GM12801 (cell line): Measurements from ENCODE around the gene SERPINA3.

Source experiments
- CTCF ChIP-seq: IDR thresholded peaks from one replicate; pipeline ENCODE4 v1.5.1; 2011; ENCODE audit warnings: control low read depth; ENCODE audit not compliant: insufficient read length; ENCODE audit errors: extremely low read depth

Gene SERPINA3

GRCh38 chr14:94605361-94605760 lies 6.8 kb upstream of the SERPINA3 start:
- no peak for TF ChIP-seq CTCF

GRCh38 chr14:94611179-94611578 lies 1.0 kb upstream of the SERPINA3 start:
- TF ChIP-seq CTCF: no peak

DNA sequence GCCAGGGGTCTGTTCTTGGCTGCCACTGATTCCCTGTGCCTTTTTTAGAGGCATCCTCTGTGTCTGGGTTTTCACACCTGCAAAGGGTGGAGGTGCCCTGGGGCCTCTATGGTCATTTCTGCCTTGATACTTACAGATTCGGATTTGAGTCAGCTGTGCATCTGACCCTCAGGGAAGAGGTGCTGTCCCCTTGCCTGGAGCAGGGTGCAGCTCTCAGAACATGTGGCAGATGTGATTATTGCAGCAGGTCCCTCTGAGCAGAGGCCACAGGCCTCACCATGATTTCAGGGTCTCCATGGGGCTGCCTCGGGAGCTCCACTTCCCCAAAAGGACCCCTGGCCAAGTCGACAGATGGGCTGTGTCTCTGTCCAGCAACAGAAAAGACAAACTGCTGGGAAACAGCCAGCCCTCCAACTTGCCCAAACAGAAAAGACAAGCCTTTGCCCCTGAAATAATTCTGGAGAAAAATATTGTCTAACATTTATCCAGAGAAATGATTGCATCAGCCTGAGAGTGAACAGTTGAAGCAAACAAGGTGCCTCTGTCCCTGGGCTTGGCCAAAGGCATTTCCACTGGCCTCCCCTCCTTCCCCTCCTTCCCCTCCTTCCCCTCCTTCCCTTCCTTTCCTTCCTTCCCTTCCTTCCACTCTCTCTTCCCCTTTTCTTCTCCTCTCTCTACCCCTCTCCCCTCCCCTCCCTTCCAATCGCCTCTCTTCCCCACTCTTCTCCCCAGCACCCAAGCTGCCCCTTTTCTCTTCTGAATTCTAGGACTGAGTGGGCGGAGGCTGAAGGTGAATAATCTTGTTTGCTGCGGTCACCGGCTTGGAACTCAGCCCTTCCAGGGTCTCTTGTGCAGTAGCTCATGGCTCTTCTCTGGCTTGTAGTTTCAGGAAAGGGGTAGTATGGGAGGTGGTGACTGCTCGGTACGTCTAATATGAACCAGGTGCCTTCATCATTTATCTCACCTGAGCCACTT lies 676 bp downstream of the SERPINA3 start:
- no peak for TF ChIP-seq CTCF

DNA sequence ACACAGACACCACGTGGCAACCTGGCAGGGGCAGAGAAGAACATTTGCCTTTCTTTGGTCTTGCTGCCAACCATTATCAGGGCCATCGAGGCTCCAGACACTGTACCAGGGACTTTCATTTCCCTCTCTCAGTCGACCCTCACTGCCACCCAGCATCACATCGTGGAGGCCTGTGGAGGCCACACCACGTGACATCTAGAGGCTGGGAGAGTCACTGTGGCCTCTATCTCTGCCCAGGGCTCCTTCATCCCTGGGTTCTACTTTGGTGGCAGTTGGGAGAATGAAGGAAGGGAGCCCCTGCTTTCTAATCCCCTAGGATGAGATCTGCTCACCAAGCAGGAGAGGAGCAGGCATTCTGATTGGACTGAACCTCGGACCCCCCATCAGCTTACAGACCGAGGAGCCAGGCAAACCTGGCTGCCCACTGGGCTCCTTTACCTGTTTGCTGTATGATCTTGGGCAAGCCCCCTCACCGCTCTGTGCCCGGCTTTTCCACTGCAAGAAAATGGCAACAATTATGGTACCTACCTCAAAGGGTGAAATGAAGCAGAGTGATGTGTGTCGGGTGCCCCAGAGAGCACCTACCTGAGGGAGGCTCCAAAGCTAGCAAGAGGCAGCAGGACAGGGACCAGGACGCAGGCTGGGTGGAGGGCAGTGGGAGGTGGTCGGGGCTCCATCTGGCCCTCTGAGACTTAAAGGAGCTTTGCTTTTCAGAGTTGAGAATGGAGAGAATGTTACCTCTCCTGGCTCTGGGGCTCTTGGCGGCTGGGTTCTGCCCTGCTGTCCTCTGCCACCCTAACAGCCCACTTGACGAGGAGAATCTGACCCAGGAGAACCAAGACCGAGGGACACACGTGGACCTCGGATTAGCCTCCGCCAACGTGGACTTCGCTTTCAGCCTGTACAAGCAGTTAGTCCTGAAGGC lies 1.8 kb downstream of the SERPINA3 start:
- TF ChIP-seq CTCF: no peak

DNA sequence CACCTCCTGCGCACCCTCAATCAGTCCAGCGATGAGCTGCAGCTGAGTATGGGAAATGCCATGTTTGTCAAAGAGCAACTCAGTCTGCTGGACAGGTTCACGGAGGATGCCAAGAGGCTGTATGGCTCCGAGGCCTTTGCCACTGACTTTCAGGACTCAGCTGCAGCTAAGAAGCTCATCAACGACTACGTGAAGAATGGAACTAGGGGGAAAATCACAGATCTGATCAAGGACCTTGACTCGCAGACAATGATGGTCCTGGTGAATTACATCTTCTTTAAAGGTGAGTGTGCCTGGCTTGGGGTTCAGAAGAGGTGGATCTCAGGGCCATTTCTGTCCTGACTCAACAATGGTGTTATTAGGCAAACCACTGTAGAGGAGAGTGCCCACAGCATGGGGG lies 2.6 kb downstream of the SERPINA3 start:
- no peak for TF ChIP-seq CTCF

DNA sequence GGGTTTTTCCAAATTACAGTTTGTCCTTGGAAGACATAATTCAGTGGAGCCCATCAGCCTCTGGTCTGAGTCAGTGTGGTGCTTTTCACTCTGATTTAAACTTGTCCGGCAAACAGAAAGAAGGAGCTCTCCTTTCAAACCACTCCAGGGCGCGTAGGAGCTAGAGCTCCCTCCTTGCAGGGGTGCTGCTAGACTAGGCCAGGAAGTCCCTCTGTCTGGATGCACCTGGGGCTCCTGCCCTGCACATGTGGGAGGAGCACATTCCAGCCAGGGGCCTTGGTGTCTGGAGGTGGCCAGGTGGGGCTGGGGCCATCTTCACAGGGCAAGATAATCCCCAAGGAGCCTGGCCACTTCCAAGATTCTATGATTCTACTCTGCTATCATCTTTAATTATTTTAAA lies 3.1 kb downstream of the SERPINA3 start:
- TF ChIP-seq CTCF: no peak
